Measurements from ENCODE around the gene CFHR5.

CFHR5 gene

DNA sequence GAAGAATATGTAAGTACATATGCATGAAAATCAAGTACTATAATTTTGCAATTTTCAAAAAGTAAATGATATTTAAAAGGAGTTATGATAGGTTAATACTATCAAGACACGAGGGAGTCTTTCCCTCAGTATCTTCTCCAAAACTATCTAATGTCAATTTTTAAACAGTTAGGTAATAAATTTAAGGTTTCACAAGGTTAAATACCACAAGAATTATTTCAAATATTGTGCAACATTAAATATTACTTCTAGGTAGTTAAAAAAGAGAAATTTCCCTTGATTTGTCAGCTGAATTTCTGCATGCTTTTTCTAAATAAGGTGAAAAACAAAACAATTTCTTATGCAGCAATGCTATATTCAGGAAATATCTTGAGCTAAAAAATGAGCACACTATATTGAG, 3.5 kb downstream of the CFHR5 start:
- TF ChIP-seq FOXP2 (optimal IDR thresholded peaks at IDR 0.05; ENCODE audit: borderline replicate concordance, extremely low read depth, extremely low read length, insufficient read depth), result no peak
- TF ChIP-seq POLR2AphosphoS5 (IDR thresholded peaks at IDR 0.05; ENCODE audit: low read depth, low read length), result no peak
- no peak for TF ChIP-seq SIN3A (IDR thresholded peaks at IDR 0.05; ENCODE audit: borderline replicate concordance, insufficient read depth, low read length)

DNA sequence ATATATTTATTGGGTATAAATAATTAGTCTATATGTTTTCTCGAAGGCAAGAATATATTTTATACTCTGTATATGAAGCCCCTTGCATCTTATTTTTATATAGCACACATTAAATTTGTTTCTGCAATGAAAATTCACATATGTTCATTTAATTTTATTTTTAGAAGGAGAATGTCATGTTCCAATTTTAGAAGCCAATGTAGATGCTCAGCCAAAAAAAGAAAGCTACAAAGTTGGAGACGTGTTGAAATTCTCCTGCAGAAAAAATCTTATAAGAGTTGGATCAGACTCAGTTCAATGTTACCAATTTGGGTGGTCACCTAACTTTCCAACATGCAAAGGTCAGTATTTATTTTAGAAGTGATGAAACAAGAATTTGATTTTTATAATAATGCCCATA, 16.6 kb downstream of the CFHR5 start:
- TF ChIP-seq POLR2AphosphoS5 (IDR thresholded peaks at IDR 0.05; ENCODE audit: low read depth, low read length) (no peak), SIN3A (IDR thresholded peaks at IDR 0.05; ENCODE audit: borderline replicate concordance, insufficient read depth, low read length) (no peak), FOXP2 (optimal IDR thresholded peaks at IDR 0.05; ENCODE audit: borderline replicate concordance, extremely low read depth, extremely low read length, insufficient read depth) (no peak), TAF1 (IDR thresholded peaks at IDR 0.05; ENCODE audit: borderline replicate concordance, insufficient read depth, low read length) (no peak)
- TF ChIP-seq, protein P1, sequence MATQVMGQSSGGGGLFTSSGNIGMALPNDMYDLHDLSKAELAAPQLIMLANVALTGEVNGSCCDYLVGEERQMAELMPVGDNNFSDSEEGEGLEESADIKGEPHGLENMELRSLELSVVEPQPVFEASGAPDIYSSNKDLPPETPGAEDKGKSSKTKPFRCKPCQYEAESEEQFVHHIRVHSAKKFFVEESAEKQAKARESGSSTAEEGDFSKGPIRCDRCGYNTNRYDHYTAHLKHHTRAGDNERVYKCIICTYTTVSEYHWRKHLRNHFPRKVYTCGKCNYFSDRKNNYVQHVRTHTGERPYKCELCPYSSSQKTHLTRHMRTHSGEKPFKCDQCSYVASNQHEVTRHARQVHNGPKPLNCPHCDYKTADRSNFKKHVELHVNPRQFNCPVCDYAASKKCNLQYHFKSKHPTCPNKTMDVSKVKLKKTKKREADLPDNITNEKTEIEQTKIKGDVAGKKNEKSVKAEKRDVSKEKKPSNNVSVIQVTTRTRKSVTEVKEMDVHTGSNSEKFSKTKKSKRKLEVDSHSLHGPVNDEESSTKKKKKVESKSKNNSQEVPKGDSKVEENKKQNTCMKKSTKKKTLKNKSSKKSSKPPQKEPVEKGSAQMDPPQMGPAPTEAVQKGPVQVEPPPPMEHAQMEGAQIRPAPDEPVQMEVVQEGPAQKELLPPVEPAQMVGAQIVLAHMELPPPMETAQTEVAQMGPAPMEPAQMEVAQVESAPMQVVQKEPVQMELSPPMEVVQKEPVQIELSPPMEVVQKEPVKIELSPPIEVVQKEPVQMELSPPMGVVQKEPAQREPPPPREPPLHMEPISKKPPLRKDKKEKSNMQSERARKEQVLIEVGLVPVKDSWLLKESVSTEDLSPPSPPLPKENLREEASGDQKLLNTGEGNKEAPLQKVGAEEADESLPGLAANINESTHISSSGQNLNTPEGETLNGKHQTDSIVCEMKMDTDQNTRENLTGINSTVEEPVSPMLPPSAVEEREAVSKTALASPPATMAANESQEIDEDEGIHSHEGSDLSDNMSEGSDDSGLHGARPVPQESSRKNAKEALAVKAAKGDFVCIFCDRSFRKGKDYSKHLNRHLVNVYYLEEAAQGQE (IDR thresholded peaks at IDR 0.05; ENCODE audit: insufficient read depth in 1 of 2, low read depth in 2 of 2, low read length in 2 of 2), result no peak

DNA sequence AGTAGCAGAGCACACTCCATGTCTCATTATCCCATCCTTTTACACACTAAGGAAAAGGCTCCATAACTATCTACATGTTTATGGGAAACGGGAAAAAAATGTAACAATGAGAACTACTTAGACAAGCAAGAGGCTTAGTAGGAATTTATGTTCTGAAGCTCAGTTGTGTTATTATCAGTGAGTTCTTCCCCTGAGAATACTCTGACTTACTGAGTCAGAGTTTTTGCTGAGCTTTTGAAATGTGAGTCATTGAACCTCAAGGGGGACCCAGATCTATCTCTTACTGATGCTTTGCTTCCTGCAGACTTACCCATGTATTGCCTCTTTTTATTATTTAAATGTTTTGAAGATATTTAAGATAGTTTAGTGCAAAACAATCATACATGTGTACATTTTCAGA, 20.1 kb downstream of the CFHR5 start:
- TF ChIP-seq, protein P1 (IDR thresholded peaks at IDR 0.05; ENCODE audit: insufficient read depth in 1 of 2, low read depth in 2 of 2, low read length in 2 of 2), result no peak
- TF ChIP-seq SIN3A (IDR thresholded peaks at IDR 0.05; ENCODE audit: borderline replicate concordance, insufficient read depth, low read length), result no peak
- TF ChIP-seq POLR2AphosphoS5 (IDR thresholded peaks at IDR 0.05; ENCODE audit: low read depth, low read length), result no peak

DNA sequence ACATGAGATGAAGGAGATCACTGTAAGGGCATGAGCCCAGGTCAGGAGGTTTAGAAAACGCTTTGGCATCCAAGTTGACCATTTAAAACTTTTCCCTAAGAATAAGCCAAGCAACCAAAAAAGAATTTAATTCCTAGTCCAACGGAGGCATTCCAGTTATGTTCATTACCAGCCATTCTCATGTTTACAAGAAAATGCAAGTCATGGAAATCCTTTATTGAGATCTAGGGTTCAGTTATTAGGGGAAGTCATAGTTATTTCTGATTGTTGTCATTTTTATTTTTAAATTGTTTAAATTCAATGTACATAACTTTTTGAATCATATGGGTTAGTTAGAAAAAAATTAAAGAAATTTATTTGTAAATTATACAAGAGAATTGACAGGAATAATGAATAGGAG, 24.5 kb downstream of the CFHR5 start:
- TF ChIP-seq TAF1 (IDR thresholded peaks at IDR 0.05; ENCODE audit: borderline replicate concordance, insufficient read depth, low read length) (no peak), SIN3A (IDR thresholded peaks at IDR 0.05; ENCODE audit: borderline replicate concordance, insufficient read depth, low read length) (no peak), POLR2AphosphoS5 (IDR thresholded peaks at IDR 0.05; ENCODE audit: low read depth, low read length) (no peak), FOXP2 (optimal IDR thresholded peaks at IDR 0.05; ENCODE audit: borderline replicate concordance, extremely low read depth, extremely low read length, insufficient read depth) (no peak)
- TF ChIP-seq, protein P1 (IDR thresholded peaks at IDR 0.05; ENCODE audit: insufficient read depth in 1 of 2, low read depth in 2 of 2, low read length in 2 of 2), result no peak

DNA sequence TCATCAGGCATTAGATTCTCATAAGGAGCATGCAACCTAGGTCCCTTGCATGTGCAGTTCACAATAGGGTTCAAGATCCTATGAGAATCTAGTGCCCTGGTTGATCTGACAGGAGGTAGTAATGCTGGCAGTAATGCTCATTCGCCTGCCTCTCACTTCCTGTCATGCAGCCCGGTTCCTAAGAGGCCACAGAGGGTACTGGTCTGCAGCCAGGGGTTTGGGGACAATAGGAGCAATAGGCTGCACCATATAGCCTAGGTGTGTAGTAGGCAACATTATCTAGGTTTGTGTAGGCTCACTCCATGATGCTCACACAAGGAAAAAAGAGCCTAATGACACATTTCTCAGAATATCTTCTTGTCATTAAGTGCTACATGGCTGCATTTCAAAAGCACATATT, 25.8 kb downstream of the CFHR5 start:
- TF ChIP-seq, protein P1 (IDR thresholded peaks at IDR 0.05; ENCODE audit: insufficient read depth in 1 of 2, low read depth in 2 of 2, low read length in 2 of 2), result no peak
- no peak for TF ChIP-seq TAF1 (IDR thresholded peaks at IDR 0.05; ENCODE audit: borderline replicate concordance, insufficient read depth, low read length)
- no peak for TF ChIP-seq SIN3A (IDR thresholded peaks at IDR 0.05; ENCODE audit: borderline replicate concordance, insufficient read depth, low read length)
- TF ChIP-seq FOXP2 (optimal IDR thresholded peaks at IDR 0.05; ENCODE audit: borderline replicate concordance, extremely low read depth, extremely low read length, insufficient read depth), result no peak
- TF ChIP-seq POLR2AphosphoS5 (IDR thresholded peaks at IDR 0.05; ENCODE audit: low read depth, low read length), result no peak

Data from PFSK-1 (cell line).